Tibial nerve (tissue), 4 donors: ENCODE data around the gene FAM222B. TPM values are rescaled to one million over a fixed set of nuclear protein-coding genes. Genes with fewer than 3 reads are reported as not detected.
"Not testable (repeated sequence)": the region's sequence is repeated elsewhere in the genome, so short reads cannot be mapped to it uniquely, and the experiment has no call there.

Experiments
- DNase-seq, 2 donors: peaks; one replicate each; pipeline ENCODE4 v3.0.0-alpha.2; 2019; ENCODE audit warnings: low spot score in 2 of 2
- H3K27ac ChIP-seq, 4 donors: fragments of 200-600 bp; sonication (generic) in 3 of 4; one replicate each; pipeline ENCODE4 v1.5.1; 2017 to 2019; ENCODE audit warnings: mild to moderate bottlenecking in 1 of 4
- H3K27me3 ChIP-seq, 2 donors: fragments of 200-600 bp; sonication (generic) in 1 of 2; one replicate each; pipeline versions ENCODE4 v1.5.1 to v1.6.0; 2017 to 2019
- H3K36me3 ChIP-seq, 3 donors: fragments of 200-600 bp; sonication (generic); one replicate each; pipeline ENCODE4 v1.5.1; 2018 to 2019
- H3K4me1 ChIP-seq, 4 donors: fragments of 200-600 bp; sonication (generic) in 3 of 4; one replicate each; pipeline ENCODE4 v1.5.1; 2017 to 2019
- H3K4me3 ChIP-seq, 4 donors: fragments of 200-600 bp; sonication (generic) in 3 of 4; one replicate each; pipeline ENCODE4 v1.5.1; 2017 to 2019; ENCODE audit warnings: mild to moderate bottlenecking in 1 of 4, moderate library complexity in 1 of 4
- H3K9me3 ChIP-seq, 4 donors: fragments of 200-600 bp; sonication (generic) in 3 of 4; one replicate each; pipeline ENCODE4 v1.5.1; 2017 to 2019
- EP300 ChIP-seq, 2 donors: sonication (generic); formaldehyde crosslinking; IDR thresholded peaks; one replicate each; pipeline ENCODE4 v1.6.1; 2017; ENCODE audit warnings: antibody characterized with exemption in 2 of 2, mild to moderate bottlenecking in 1 of 2
- POLR2A ChIP-seq, 2 donors: fragments of 450-650 bp; IDR thresholded peaks; one replicate each; pipeline ENCODE4 v1.6.1; 2017; ENCODE audit warnings: antibody characterized with exemption in 2 of 2, mild to moderate bottlenecking in 2 of 2, moderate library complexity in 2 of 2
- WGBS, 2 donors: methylation state at CpG; one replicate each; pipeline ENCODE4 v1.1.5; 2018; 5-methylcytosine and 5-hydroxymethylcytosine counted together
- total RNA-seq, 4 donors: library from RNA; depleted of rRNA; stranded (reverse); fragments of >200 nt; gene quantifications; one replicate each; pipeline ENCODE4 v1.1.0, GENCODE V29; 2016
- TF ChIP-seq, protein P1 (sequence below), 5 experiments: fragments of 200-600 bp in 3 of 5; fragments of 450-650 bp in 2 of 5; sonication (generic) in 3 of 5; IDR thresholded peaks; one replicate each; pipeline ENCODE4 v1.5.1; 2016 to 2019; ENCODE audit warnings: antibody characterized with exemption in 5 of 5, mild to moderate bottlenecking in 3 of 5, moderate library complexity in 2 of 5

Gene FAM222B
- total RNA-seq, 4 donors from 2014 or later = 6.1 to 17.1 (median 11.4) TPM

DNA sequence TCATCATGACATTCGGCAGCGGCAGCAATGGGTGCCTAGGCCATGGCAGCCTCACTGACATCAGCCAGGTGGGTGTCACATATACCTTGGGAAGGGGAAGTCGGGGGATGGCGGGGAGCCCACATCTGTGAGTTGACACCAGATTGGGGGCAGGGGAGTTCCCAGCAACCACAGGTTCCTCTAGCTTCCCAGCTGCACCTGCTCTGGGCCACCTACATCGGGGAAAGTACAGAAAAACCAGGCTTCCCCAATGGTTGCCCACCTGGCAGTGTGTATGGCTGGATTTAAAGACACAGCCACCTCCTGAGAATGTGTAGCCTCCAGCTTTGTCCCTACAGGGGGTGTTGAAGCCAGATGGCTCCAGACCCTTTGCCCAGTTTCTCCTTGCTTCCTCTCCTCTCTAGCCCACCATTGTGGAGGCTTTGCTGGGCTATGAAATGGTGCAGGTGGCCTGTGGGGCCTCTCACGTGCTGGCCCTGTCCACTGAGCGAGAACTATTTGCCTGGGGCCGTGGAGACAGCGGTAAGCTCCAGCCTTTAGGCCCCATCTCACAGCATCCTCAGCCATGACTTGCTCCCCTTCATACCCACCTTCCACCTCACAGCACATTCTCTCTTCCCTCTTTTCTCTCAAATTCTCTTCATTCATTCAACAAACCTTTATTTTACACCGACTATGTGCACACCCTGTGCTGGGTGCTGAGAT lies 103.8 kb downstream of the FAM222B start:
- no peak overlapping the region for H3K4me3 ChIP-seq
- H3K4me1 ChIP-seq = peaks cover 0 to 23% (median 13%) of the 10 kb centered on the region in 4 donors
- H3K9me3 ChIP-seq = no peaks in the 10 kb centered on the region
- DNase-seq = no peak
- H3K27ac ChIP-seq = no peak overlapping the region
- WGBS, 2 donors = 86 to 92% methylated on average over 10 of the region's 10 CpGs
- H3K27me3 ChIP-seq = no peaks in the 10 kb centered on the region
- no peak for TF ChIP-seq EP300 (IDR thresholded peaks at IDR 0.05)
- TF ChIP-seq POLR2A (IDR thresholded peaks at IDR 0.05) = no peak
- TF ChIP-seq, protein P1, sequence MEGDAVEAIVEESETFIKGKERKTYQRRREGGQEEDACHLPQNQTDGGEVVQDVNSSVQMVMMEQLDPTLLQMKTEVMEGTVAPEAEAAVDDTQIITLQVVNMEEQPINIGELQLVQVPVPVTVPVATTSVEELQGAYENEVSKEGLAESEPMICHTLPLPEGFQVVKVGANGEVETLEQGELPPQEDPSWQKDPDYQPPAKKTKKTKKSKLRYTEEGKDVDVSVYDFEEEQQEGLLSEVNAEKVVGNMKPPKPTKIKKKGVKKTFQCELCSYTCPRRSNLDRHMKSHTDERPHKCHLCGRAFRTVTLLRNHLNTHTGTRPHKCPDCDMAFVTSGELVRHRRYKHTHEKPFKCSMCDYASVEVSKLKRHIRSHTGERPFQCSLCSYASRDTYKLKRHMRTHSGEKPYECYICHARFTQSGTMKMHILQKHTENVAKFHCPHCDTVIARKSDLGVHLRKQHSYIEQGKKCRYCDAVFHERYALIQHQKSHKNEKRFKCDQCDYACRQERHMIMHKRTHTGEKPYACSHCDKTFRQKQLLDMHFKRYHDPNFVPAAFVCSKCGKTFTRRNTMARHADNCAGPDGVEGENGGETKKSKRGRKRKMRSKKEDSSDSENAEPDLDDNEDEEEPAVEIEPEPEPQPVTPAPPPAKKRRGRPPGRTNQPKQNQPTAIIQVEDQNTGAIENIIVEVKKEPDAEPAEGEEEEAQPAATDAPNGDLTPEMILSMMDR (IDR thresholded peaks at IDR 0.05) = no peak
- peaks cover 0 to 4% (median 0%) of the 10 kb centered on the region in 3 donors for H3K36me3 ChIP-seq

DNA sequence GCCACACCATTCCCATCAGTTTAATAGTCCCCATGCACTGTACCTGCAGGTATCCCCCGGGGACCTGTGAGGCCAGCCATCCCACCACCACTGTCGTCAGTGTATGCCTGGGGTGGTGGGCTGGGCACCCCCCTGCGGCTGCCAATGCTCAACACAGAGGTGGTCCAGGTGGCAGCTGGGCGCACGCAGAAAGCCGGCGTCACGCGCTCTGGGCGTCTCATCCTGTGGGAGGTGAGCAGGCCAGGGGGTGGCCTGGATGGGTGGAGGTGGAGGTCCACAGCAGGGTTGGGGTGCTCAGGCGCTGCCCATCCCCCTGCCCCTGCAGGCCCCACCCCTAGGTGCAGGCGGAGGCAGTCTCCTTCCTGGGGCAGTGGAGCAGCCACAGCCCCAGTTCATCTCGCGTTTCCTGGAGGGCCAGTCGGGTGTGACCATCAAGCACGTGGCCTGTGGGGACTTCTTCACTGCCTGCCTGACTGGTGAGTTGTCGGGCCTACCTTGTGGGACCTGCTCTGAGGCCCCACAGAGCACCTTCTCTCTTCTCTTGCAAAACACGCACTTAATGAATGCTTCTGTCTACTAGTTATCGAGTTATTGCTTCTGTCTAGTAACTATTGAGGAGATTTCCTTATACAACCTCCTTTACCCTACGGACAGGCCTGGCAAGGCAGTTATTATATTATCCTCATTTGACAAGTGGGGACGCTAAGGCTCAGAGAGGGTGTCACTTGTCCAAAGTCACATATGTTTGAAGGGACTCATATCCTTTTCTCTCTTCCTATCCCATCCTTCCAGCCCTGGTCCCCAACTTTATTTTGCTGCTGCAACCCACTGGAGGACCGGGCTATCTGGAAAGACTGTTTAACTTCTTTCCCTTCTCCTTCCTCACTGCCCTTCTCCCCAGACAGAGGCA lies 104.6 kb downstream of the FAM222B start:
- TF ChIP-seq, protein P1 (IDR thresholded peaks at IDR 0.05) = no peak
- TF ChIP-seq POLR2A (IDR thresholded peaks at IDR 0.05) (no peak), EP300 (IDR thresholded peaks at IDR 0.05) (no peak)
- H3K27ac ChIP-seq = no peak overlapping the region
- no peak for DNase-seq
- WGBS, 2 donors = 87 to 92% methylated on average over 21 to 22 of the region's 22 CpGs
- H3K4me1 ChIP-seq = peaks cover 0 to 20% (median 10%) of the 10 kb centered on the region in 4 donors
- H3K4me3 ChIP-seq = no peak overlapping the region
- H3K27me3 ChIP-seq = no peaks in the 10 kb centered on the region
- H3K36me3 ChIP-seq = peaks cover 0 to 4% (median 0%) of the 10 kb centered on the region in 3 donors
- no peaks in the 10 kb centered on the region for H3K9me3 ChIP-seq

DNA sequence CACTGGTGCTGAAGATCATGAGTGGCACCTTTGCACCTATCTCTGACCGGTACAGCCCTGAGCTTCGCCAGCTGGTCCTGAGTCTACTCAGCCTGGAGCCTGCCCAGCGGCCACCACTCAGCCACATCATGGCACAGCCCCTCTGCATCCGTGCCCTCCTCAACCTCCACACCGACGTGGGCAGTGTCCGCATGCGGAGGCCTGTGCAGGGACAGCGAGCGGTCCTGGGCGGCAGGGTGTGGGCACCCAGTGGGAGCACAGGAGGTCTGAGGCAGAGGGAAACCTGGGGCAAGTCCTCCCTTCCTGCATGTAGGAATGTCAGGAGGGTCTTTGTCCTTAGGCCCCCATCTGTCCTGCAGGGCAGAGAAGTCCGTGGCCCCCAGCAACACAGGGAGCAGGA lies 105.3 kb downstream of the FAM222B start:
- Histone ChIP-seq H3K4me1 (peaks cover 0 to 20% (median 8%) of the 10 kb centered on the region in 4 donors), H3K4me3 (no peak overlapping the region), H3K36me3 (peaks cover 0 to 4% (median 0%) of the 10 kb centered on the region in 3 donors), H3K27ac (no peak overlapping the region), H3K9me3 (no peaks in the 10 kb centered on the region), H3K27me3 (no peaks in the 10 kb centered on the region)
- DNase-seq = no peak
- 95 to 97% methylated on average over 12 of the region's 12 CpGs for WGBS, 2 donors
- TF ChIP-seq EP300 (IDR thresholded peaks at IDR 0.05) = no peak
- no peak for TF ChIP-seq POLR2A (IDR thresholded peaks at IDR 0.05)
- TF ChIP-seq, protein P1 (IDR thresholded peaks at IDR 0.05) = no peak

DNA sequence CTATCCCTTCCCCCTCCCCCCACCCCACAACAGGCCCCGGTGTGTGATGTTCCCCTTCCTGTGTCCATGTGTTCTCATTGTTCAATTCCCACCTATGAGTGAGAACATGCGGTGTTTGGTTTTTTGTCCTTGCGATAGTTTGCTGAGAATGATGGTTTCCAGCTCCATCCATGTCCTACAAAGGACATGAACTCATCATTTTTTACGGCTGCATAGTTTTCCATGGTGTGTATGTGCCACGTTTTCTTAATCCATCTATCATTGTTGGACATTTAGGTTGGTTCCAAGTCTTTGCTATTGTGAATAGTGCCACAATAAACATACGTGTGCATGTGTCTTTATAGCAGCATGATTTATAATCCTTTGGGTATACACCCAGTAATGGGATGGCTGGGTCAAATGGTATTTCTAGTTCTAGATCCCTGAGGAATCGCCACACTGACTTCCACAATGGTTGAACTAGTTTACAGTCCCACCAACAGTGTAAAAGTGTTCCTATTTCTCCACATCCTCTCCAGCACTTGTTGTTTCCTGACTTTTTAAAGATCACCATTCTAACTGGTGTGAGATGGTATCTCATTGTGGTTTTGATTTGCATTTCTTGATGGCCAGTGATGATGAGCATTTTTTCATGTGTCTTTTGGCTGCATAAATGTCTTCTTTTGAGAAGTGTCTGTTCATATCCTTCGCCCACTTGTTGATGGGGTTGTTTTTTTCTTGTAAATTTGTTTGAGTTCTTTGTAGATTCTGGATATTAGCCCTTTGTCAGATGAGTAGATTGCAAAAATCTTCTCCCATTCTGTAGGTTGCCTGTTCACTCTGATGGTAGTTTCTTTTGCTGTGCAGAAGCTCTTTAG lies 106.4 kb downstream of the FAM222B start:
- not testable (repeated sequence) for H3K27me3 ChIP-seq, H3K4me1 ChIP-seq, H3K4me3 ChIP-seq, H3K36me3 ChIP-seq, H3K9me3 ChIP-seq, DNase-seq, H3K27ac ChIP-seq
- WGBS, 2 donors = 93 to 96% methylated on average over 7 to 8 of the region's 8 CpGs

DNA sequence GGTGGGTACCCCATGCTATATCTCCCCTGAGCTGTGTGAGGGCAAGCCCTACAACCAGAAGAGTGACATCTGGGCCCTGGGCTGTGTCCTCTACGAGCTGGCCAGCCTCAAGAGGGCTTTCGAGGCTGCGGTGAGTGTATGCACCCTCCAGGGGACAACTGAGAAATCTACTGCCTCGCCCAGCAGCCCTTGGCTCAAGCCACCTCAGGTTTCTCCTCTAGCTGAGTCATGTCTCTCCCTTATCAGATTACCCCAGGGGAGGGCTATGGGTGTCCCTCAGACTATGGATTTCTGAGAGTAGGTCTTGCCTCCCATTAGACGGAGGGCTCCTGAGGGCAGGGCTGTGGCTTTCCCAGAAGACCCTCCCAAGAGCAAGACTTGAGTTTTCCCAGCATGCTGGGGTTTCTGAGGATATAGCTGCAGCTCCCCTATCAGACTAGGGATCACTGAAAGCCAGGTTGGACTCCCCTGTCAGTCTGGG lies 107.3 kb downstream of the FAM222B start:
- no peaks in the 10 kb centered on the region for H3K27me3 ChIP-seq
- no peaks in the 10 kb centered on the region for H3K9me3 ChIP-seq
- H3K36me3 ChIP-seq = peaks cover 0 to 4% (median 0%) of the 10 kb centered on the region in 3 donors
- peaks cover 0 to 10% (median 4%) of the 10 kb centered on the region in 4 donors for H3K4me1 ChIP-seq
- 82 to 87% methylated on average over 4 to 5 of the region's 5 CpGs for WGBS, 2 donors
- no peak for TF ChIP-seq POLR2A (IDR thresholded peaks at IDR 0.05)
- DNase-seq = no peak
- H3K27ac ChIP-seq = no peak overlapping the region
- H3K4me3 ChIP-seq = no peak overlapping the region
